GM23338 (cell line): ENCODE data around the gene GNG7. TPM values are rescaled to one million over a fixed set of nuclear protein-coding genes. Genes with fewer than 3 reads are reported as not detected.

Source experiments
- ATAC-seq: fragments of 200-7000 bp; cut with Tn5 transposase; 3 replicates; pipeline ENCODE4 v1.9.1; 2020
- DNase-seq: peaks from one replicate; pipeline ENCODE4 v3.0.0-alpha.2; 2015; ENCODE audit warnings: low spot score
- H2AFZ ChIP-seq: fragments of 200-600 bp; sonication (generic); 2 replicates; pipeline ENCODE4 v1.8.0; 2016; ENCODE audit warnings: antibody characterized with exemption, mild to moderate bottlenecking, moderate library complexity
- H3F3A ChIP-seq: fragments of 200-600 bp; sonication (generic); replicated peaks from 2 replicates; pipeline ENCODE4 v1.8.0; 2017; ENCODE audit warnings: antibody characterized with exemption, mixed run types, low read depth
- H3K27ac ChIP-seq: fragments of 200-600 bp; sonication (generic); 2 replicates; pipeline ENCODE4 v1.6.1; 2016; ENCODE audit warnings: low read depth
- H3K27me3 ChIP-seq: fragments of 200-600 bp; sonication (generic); 2 replicates; pipeline ENCODE4 v1.8.0; 2016; ENCODE audit warnings: mild to moderate bottlenecking, mixed run types, moderate library complexity; ENCODE audit not compliant: insufficient read depth
- H3K36me3 ChIP-seq: fragments of 200-600 bp; sonication (generic); 2 replicates; pipeline ENCODE4 v1.8.0; 2016; ENCODE audit warnings: mild to moderate bottlenecking; ENCODE audit not compliant: insufficient read depth
- H3K4me1 ChIP-seq: fragments of 200-600 bp; sonication (generic); 2 replicates; pipeline ENCODE4 v1.8.0; 2016; ENCODE audit warnings: mild to moderate bottlenecking, moderate library complexity; ENCODE audit not compliant: insufficient read depth
- H3K4me2 ChIP-seq: fragments of 200-600 bp; sonication (generic); 2 replicates; pipeline ENCODE4 v1.7.1; 2017; ENCODE audit warnings: mixed run types
- H3K4me3 ChIP-seq: fragments of 200-600 bp; sonication (generic); 2 replicates; pipeline ENCODE4 v1.6.1; 2016; ENCODE audit warnings: mixed run types
- H3K79me2 ChIP-seq: fragments of 200-600 bp; sonication (generic); replicated peaks from 2 replicates; pipeline ENCODE4 v1.8.0; 2017; ENCODE audit warnings: mild to moderate bottlenecking; ENCODE audit not compliant: insufficient read depth
- H3K9me2 ChIP-seq: fragments of 200-600 bp; sonication (generic); 2 replicates; pipeline ENCODE4 v1.8.0; 2017; ENCODE audit not compliant: insufficient read depth
- H4K20me1 ChIP-seq: fragments of 200-600 bp; sonication (generic); replicated peaks from 2 replicates; pipeline ENCODE4 v1.8.0; 2017; ENCODE audit warnings: mild to moderate bottlenecking; ENCODE audit not compliant: insufficient read depth
- H3K27ac Mint-ChIP-seq: 2 replicates; pipeline ENCODE4 v1.8.0; 2020; ENCODE audit warnings: inconsistent platforms, mild to moderate bottlenecking, moderate library complexity, mixed read lengths
- H3K27me3 Mint-ChIP-seq: 3 replicates; pipeline ENCODE4 v1.8.0; 2022; ENCODE audit warnings: low read depth, mild to moderate bottlenecking, moderate library complexity, mixed read lengths, inconsistent platforms; ENCODE audit not compliant: insufficient read depth, poor library complexity
- H3K36me3 Mint-ChIP-seq: 3 replicates; pipeline ENCODE4 v1.8.0; 2021; ENCODE audit warnings: low read depth, mild to moderate bottlenecking, inconsistent platforms, moderate library complexity, mixed read lengths
- H3K4me1 Mint-ChIP-seq: 3 replicates; pipeline ENCODE4 v1.8.0; 2020; ENCODE audit warnings: mild to moderate bottlenecking, inconsistent platforms, mixed read lengths
- H3K4me3 Mint-ChIP-seq: 3 replicates; pipeline ENCODE4 v1.8.0; 2021; ENCODE audit warnings: moderate library complexity, mild to moderate bottlenecking, inconsistent platforms, mixed read lengths
- H3K9me3 Mint-ChIP-seq: 3 replicates; pipeline ENCODE4 v1.8.0; 2020; ENCODE audit warnings: moderate library complexity, mild to moderate bottlenecking, inconsistent platforms, mixed read lengths
- CREB1 ChIP-seq: fragments of 250-450 bp; sonication (Bioruptor Pico); IDR thresholded peaks from 2 replicates; pipeline ENCODE4 v1.5.0; 2020; ENCODE audit warnings: low read depth, mild to moderate bottlenecking, moderate library complexity
- CTCF ChIP-seq, 2 experiments: fragments of 200-600 bp in 1 of 2; sonication (generic) in 1 of 2; conservative IDR thresholded peaks; 2 replicates each; pipeline versions ENCODE4 v1.5.1 to v1.6.1; 2016 to 2017; ENCODE audit warnings: antibody characterized with exemption in 2 of 2, low read depth in 2 of 2, mild to moderate bottlenecking in 2 of 2, moderate library complexity in 1 of 2
- EZH2phosphoT487 ChIP-seq: fragments of 200-600 bp; sonication (generic); IDR thresholded peaks from one replicate; pipeline ENCODE4 v1.8.1; 2018; ENCODE audit warnings: antibody characterized with exemption; ENCODE audit not compliant: unreplicated experiment
- NANOG ChIP-seq: IDR thresholded peaks from 2 replicates; pipeline ENCODE4 v1.6.1; 2016; ENCODE audit warnings: antibody characterized with exemption, borderline replicate concordance
- POLR2AphosphoS5 ChIP-seq: IDR thresholded peaks from 2 replicates; pipeline ENCODE4 v1.6.1; 2016; ENCODE audit warnings: antibody characterized with exemption, low read depth
- ZNF331 ChIP-seq: fragments of 250-450 bp; sonication (Bioruptor Pico); IDR thresholded peaks from 2 replicates; pipeline ENCODE4 v1.5.0; 2020; ENCODE audit warnings: low read depth, mild to moderate bottlenecking, moderate library complexity
- ZNF462 ChIP-seq: fragments of 250-450 bp; sonication (Bioruptor Pico); IDR thresholded peaks from 2 replicates; pipeline ENCODE4 v1.5.0; 2020; ENCODE audit warnings: mild to moderate bottlenecking, moderate library complexity
- polyA plus RNA-seq: library from polyadenylated mRNA; unstranded; fragments of >200 nt; fragmentation: Nextera tagmentation; extraction: Ambion mirVana; gene quantifications from 2 replicates; pipeline ENCODE4 v1.2.1, GENCODE V29; 2016
- total RNA-seq: library from RNA; depleted of rRNA; stranded (reverse); fragments of >200 nt; shearing (Covaris generic); gene quantifications from 2 replicates; pipeline ENCODE4 v1.2.3, GENCODE V29; 2014

The GNG7 gene
- total and polyA plus RNA-seq, 2 experiments from 2014 or later: 5.1 to 5.4 TPM

GRCh38 chr19:2711172-2711874 lies 8.8 kb upstream of the GNG7 start (continued):
- no peak for TF ChIP-seq CTCF (conservative IDR thresholded peaks at IDR 0.05; ENCODE audit: low read depth in 2 of 2)

DNA sequence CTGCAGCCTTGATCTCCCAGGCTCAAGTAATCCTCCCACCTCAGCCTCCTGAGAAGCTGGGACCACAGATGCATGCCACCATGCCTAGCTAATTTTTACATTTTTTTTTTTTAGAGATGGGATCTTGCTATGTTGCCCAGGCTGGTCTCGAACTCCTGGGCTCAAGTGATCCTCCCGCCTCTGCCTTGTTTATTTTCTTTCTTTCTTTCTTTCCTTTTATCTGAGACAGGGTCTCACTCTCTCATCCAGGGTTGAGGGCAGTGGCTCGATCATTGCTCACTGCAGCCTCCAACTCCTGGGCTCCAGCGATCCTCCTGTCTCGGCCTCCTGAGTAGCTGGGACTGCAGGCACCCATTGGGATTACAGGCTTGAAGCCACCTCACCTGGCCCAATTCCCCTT lies 3.8 kb upstream of the GNG7 start:
- no peak overlapping the region for H2AFZ ChIP-seq
- H3K4me3 Mint-ChIP-seq: no peak overlapping the region

More for the DNA sequence above, 3.8 kb upstream of the GNG7 start:
- Histone ChIP-seq H3K27ac (no peak overlapping the region), H3K79me2 (no peaks in the 10 kb centered on the region), H3K9me2 (peaks cover 6% of the 10 kb centered on the region; the same call in 1 of the 2 replicates), H4K20me1 (no peaks in the 10 kb centered on the region), H3K36me3 (no peaks in the 10 kb centered on the region), H3K27me3 (peaks cover 8% of the 10 kb centered on the region), H3K4me1 (0 out of 2 replicates have a peak, but pooled peaks cover 1% of the 10 kb centered on the region), H3F3A (no peaks in the 10 kb centered on the region), H3K4me3 (no peak overlapping the region), H3K4me2 (no peak overlapping the region)
- ATAC-seq (no peak), DNase-seq (no peak)
- H3K9me3 Mint-ChIP-seq: no peaks in the 10 kb centered on the region
- peaks cover 15% of the 10 kb centered on the region for H3K27me3 Mint-ChIP-seq
- TF ChIP-seq ZNF331 (CRISPR knock-in tag): no peak
- TF ChIP-seq EZH2phosphoT487: no peak
- TF ChIP-seq POLR2AphosphoS5: no peak
- no peak for TF ChIP-seq ZNF462
- no peak for TF ChIP-seq NANOG
- TF ChIP-seq CREB1: no peak
- H3K4me1 Mint-ChIP-seq: no peaks in the 10 kb centered on the region; the same call in 1 of the 3 replicates
- H3K27ac Mint-ChIP-seq: no peak overlapping the region
- no peaks in the 10 kb centered on the region for H3K36me3 Mint-ChIP-seq
